Non-pigmented ciliary epithelial cell (primary cell): ENCODE data around the gene ARHGEF6.
"Not testable (repeated sequence)": the region's sequence is repeated elsewhere in the genome, so short reads cannot be mapped to it uniquely, and the experiment has no call there.

ENCODE experiments used
- DNase-seq: peaks from one replicate; pipeline ENCODE4 v3.0.0-alpha.2; 2010; ENCODE audit warnings: low read depth

ARHGEF6 gene

GRCh38 chrX:136780763-136781162 lies at the start of gene ARHGEF6:
ARHGEF6 (minus strand) TSS chrX:136780932; CDS start chrX:136780882, 50 bp downstream.
- no peak for DNase-seq

GRCh38 chrX:136829413-136829812 lies 48.7 kb upstream of the ARHGEF6 start:
- no peak for DNase-seq

- no peak for DNase-seq
These were observed 48.1 kb upstream of the ARHGEF6 start for GRCh38 chrX:136828830-136829229.

GRCh38 chrX:136827026-136827425 lies 46.3 kb upstream of the ARHGEF6 start:
- no peak for DNase-seq

- no peak for DNase-seq
These were observed 45.0 kb upstream of the ARHGEF6 start for GRCh38 chrX:136825771-136826170.

- DNase-seq = no peak
These were observed 42.4 kb upstream of the ARHGEF6 start for GRCh38 chrX:136823175-136823574.

GRCh38 chrX:136822337-136823095 lies 41.8 kb upstream of the ARHGEF6 start:
- no peak for DNase-seq

GRCh38 chrX:136819756-136820155 lies 39.0 kb upstream of the ARHGEF6 start:
- not testable (repeated sequence) for DNase-seq

GRCh38 chrX:136819031-136819703 lies 38.4 kb upstream of the ARHGEF6 start:
- DNase-seq = no peak

- no peak for DNase-seq
These were observed 36.2 kb upstream of the ARHGEF6 start for GRCh38 chrX:136816975-136817374.

GRCh38 chrX:136814847-136815750 lies 34.4 kb upstream of the ARHGEF6 start:
- no peak for DNase-seq

GRCh38 chrX:136812286-136812685 lies 31.6 kb upstream of the ARHGEF6 start:
- no peak for DNase-seq

GRCh38 chrX:136810493-136810892 lies 29.8 kb upstream of the ARHGEF6 start:
- no peak for DNase-seq

GRCh38 chrX:136806891-136807410 lies 26.2 kb upstream of the ARHGEF6 start:
- DNase-seq = no peak

- DNase-seq = no peak
These were observed 21.8 kb upstream of the ARHGEF6 start for GRCh38 chrX:136802515-136802914.

GRCh38 chrX:136797787-136798186 lies 17.1 kb upstream of the ARHGEF6 start:
- no peak for DNase-seq

GRCh38 chrX:136795132-136795531 lies 14.4 kb upstream of the ARHGEF6 start:
- DNase-seq = not testable (repeated sequence)

GRCh38 chrX:136794660-136795059 lies 13.9 kb upstream of the ARHGEF6 start:
- DNase-seq = not testable (repeated sequence)

- DNase-seq = no peak
These were observed 13.3 kb upstream of the ARHGEF6 start for GRCh38 chrX:136794080-136794479.

- no peak for DNase-seq
These were observed 9.1 kb upstream of the ARHGEF6 start for GRCh38 chrX:136789856-136790255.

- no peak for DNase-seq
These were observed 3.5 kb upstream of the ARHGEF6 start for GRCh38 chrX:136784231-136784630.

GRCh38 chrX:136783159-136783558 lies 2.4 kb upstream of the ARHGEF6 start:
- DNase-seq = no peak
